OCI-LY3 (cell line): ENCODE data around the gene P3H2.

Experiments used
- H2AFZ ChIP-seq: fragments of 200-600, 300-600 bp; shearing (Covaris generic); 2 replicates; pipeline ENCODE4 v1.6.0; 2014; ENCODE audit warnings: antibody characterized with exemption, low read depth, low read length
- H3K27ac ChIP-seq: fragments of 200-600, 300-600 bp; sonication (generic); 2 replicates; pipeline ENCODE4 v1.5.1; 2014; ENCODE audit warnings: mild to moderate bottlenecking, low read length, moderate library complexity, mixed read lengths
- H3K27me3 ChIP-seq: fragments of 200-600, 300-600 bp; sonication (generic); 2 replicates; pipeline ENCODE4 v1.6.1; 2014; ENCODE audit warnings: low read depth, low read length, mixed read lengths
- H3K36me3 ChIP-seq: fragments of 200-600, 300-600 bp; sonication (generic); replicated peaks from 2 replicates; pipeline ENCODE3; 2014; ENCODE audit warnings: low read depth, low read length, mixed read lengths
- H3K4me1 ChIP-seq: fragments of 300-600, 200-600 bp; sonication (generic); 2 replicates; pipeline ENCODE4 v1.6.1; 2014; ENCODE audit warnings: low read length, mixed read lengths
- H3K4me2 ChIP-seq: fragments of 200-600, 300-600 bp; sonication (generic); 2 replicates; pipeline ENCODE4 v1.6.1; 2014; ENCODE audit warnings: low read length, mixed read lengths
- H3K4me3 ChIP-seq: fragments of 300-600, 200-600 bp; sonication (generic); 2 replicates; pipeline ENCODE4 v1.5.1; 2014; ENCODE audit warnings: antibody characterized with exemption, mild to moderate bottlenecking, low read length, moderate library complexity
- H3K79me2 ChIP-seq: fragments of 300-600, 200-600 bp; shearing (Covaris generic); 2 replicates; pipeline ENCODE4 v1.6.1; 2014; ENCODE audit warnings: mild to moderate bottlenecking, low read length, mixed read lengths
- H3K9ac ChIP-seq: fragments of 300-600, 200-600 bp; shearing (Covaris generic); 2 replicates; pipeline ENCODE4 v1.6.0; 2014; ENCODE audit warnings: mild to moderate bottlenecking, low read length, moderate library complexity
- H3K9me3 ChIP-seq: fragments of 200-600, 300-600 bp; shearing (Covaris generic); 2 replicates; pipeline ENCODE4 v1.6.1; 2014; ENCODE audit warnings: low read length, mixed read lengths; ENCODE audit not compliant: insufficient read depth
- H4K20me1 ChIP-seq: fragments of 200-600, 300-600 bp; sonication (generic); 2 replicates; pipeline ENCODE4 v1.6.1; 2016; ENCODE audit warnings: low read length, mixed read lengths; ENCODE audit not compliant: insufficient read depth
- CTCF ChIP-seq: fragments of 200-600, 300-600 bp; sonication (generic); IDR thresholded peaks from 2 replicates; pipeline ENCODE4 v1.5.1; 2014; ENCODE audit warnings: antibody characterized with exemption, low read length, low read depth
- EZH2phosphoT487 ChIP-seq: fragments of 200-600 bp; shearing (Covaris generic); IDR thresholded peaks from 2 replicates; pipeline ENCODE4 v1.6.1; 2018; ENCODE audit warnings: antibody characterized with exemption, mixed run types, low read depth

The P3H2 gene

DNA sequence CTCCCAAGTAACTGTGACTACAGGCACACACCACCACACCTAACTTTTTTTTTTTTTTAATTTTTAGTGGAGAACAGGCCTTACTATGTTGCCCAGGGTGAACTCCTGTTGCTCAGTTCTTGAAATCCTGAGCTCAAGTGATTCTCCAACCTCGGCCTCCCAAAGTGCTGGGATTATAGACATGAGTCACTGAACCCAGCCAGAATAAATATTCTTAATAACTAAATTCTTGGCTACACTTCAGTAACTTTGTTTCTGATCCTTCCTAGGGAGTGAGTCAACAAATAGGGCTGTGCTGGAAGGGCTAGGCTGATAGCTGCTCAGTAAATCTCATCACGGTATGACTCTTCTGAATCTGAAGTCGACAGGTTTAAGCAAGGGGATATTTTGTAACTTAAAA lies 56.6 kb downstream of the P3H2 start:
- no peaks in the 10 kb centered on the region for H3K4me1 ChIP-seq
- H3K9me3 ChIP-seq: no peaks in the 10 kb centered on the region
- H3K9ac ChIP-seq: no peak overlapping the region
- TF ChIP-seq CTCF: no peak
- no peak for TF ChIP-seq EZH2phosphoT487
- no peak overlapping the region for H3K4me2 ChIP-seq
- no peaks in the 10 kb centered on the region for H3K79me2 ChIP-seq
- H3K36me3 ChIP-seq: no peaks in the 10 kb centered on the region
- H4K20me1 ChIP-seq: no peaks in the 10 kb centered on the region
- H3K27me3 ChIP-seq: no peaks in the 10 kb centered on the region
- no peak overlapping the region for H3K4me3 ChIP-seq
- no peak overlapping the region for H3K27ac ChIP-seq
- no peak overlapping the region for H2AFZ ChIP-seq

DNA sequence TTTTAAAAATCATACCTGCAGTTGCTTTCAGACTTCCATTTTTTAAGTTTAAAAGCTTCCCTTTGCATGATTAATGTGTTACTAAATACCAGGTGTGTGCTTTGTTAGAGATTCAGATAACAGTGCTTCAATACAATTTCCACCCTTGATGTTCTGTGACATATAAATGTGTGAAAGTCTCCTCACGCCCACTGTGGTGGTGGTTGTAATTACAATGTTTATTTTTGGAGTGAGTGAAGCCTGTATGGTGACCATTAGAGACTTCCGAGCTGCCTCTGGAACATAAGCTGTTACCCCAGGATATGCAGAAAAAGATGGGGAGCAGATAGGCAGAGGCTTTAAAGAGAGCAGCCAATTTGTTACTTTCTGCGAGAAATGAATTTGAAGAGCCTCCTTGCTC lies 57.2 kb downstream of the P3H2 start:
- no peak overlapping the region for H3K4me3 ChIP-seq
- no peaks in the 10 kb centered on the region for H3K4me1 ChIP-seq
- no peaks in the 10 kb centered on the region for H3K36me3 ChIP-seq
- H3K27ac ChIP-seq: no peak overlapping the region
- H2AFZ ChIP-seq: no peak overlapping the region
- no peaks in the 10 kb centered on the region for H3K27me3 ChIP-seq
- H4K20me1 ChIP-seq: no peaks in the 10 kb centered on the region
- H3K9me3 ChIP-seq: no peaks in the 10 kb centered on the region
- H3K9ac ChIP-seq: no peak overlapping the region
- no peaks in the 10 kb centered on the region for H3K79me2 ChIP-seq
- H3K4me2 ChIP-seq: no peak overlapping the region
- no peak for TF ChIP-seq EZH2phosphoT487
- no peak for TF ChIP-seq CTCF

GRCh38 chr3:190060192-190060775 lies 60.4 kb downstream of the P3H2 start:
- Histone ChIP-seq H3K79me2 (no peaks in the 10 kb centered on the region), H4K20me1 (no peaks in the 10 kb centered on the region), H3K4me1 (peaks cover 11% of the 10 kb centered on the region), H3K27me3 (no peaks in the 10 kb centered on the region), H2AFZ (no peak overlapping the region), H3K9ac (no peak overlapping the region), H3K4me2 (no peak overlapping the region), H3K9me3 (no peaks in the 10 kb centered on the region), H3K36me3 (no peaks in the 10 kb centered on the region), H3K4me3 (no peak overlapping the region), H3K27ac (no peak overlapping the region)
- no peak for TF ChIP-seq CTCF
- no peak for TF ChIP-seq EZH2phosphoT487

DNA sequence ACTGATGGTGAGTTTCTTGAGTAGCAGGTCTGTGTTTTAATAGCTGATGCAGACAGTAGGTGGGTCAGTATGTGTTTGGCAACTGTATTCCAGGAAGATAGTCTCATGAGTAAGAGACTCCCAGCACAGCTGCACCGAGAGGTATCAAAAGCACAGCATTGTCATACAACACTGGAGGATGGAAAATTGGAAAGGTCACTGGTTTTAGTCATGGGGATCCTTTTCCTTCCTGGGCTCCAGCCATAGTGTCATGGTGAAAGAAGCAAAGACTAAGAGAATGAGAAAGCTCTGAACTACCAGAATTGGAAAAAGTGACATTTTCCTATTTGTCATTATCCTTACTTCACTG lies 61.5 kb downstream of the P3H2 start:
- no peaks in the 10 kb centered on the region for H3K36me3 ChIP-seq
- H3K4me3 ChIP-seq: no peak overlapping the region
- TF ChIP-seq CTCF (no peak), EZH2phosphoT487 (no peak)
- H3K79me2 ChIP-seq: no peaks in the 10 kb centered on the region
- no peak overlapping the region for H2AFZ ChIP-seq
- H3K9ac ChIP-seq: no peak overlapping the region
- no peaks in the 10 kb centered on the region for H3K27me3 ChIP-seq
- H4K20me1 ChIP-seq: no peaks in the 10 kb centered on the region
- H3K4me1 ChIP-seq: peaks cover 11% of the 10 kb centered on the region
- H3K4me2 ChIP-seq: no peak overlapping the region
- no peaks in the 10 kb centered on the region for H3K9me3 ChIP-seq
- no peak overlapping the region for H3K27ac ChIP-seq
